ENCODE measurements around the gene DAZAP1. TPM values are rescaled to one million over a fixed set of nuclear protein-coding genes. Genes with fewer than 3 reads are reported as not detected.

The DAZAP1 gene
- 10 to 100 TPM; 30.0 to 45.0 TPM for total RNA-seq
- polyA plus RNA-seq, result 10 to 100 TPM in 1 of 2 donors, 1 to 10 TPM in 1; 5.4 to 29.4 TPM

GRCh38 chr19:1407528-1408299, at the start of gene DAZAP1:
Gene DAZAP1, plus strand, starts transcription at chr19:1407586. Its CDS starts 188 bp downstream, at chr19:1407774.
- no peak for DNase-seq (ENCODE audit: low spot score)
- H3K9me3 ChIP-seq (ENCODE audit: control insufficient read depth in 4 of 4, low read length in 3 of 4), result no peaks in the 10 kb centered on the region
- H3K4me1 ChIP-seq (ENCODE audit: control insufficient read depth in 4 of 4, insufficient read depth in 4 of 4, low read length in 3 of 4), result peaks cover 26 to 48% (median 42%) of the 10 kb centered on the region in 4 donors
- H3K4me3 ChIP-seq (ENCODE audit: low read depth in 1 of 3, low read length in 3 of 3), result peak within 1 kb of the TSS; percentile 70 to 98 (median 87)
- under 1% methylated on average over 121 of the region's 121 CpGs for WGBS
- peak within 1 kb of the TSS; percentile 82 to 89 for H3K9ac ChIP-seq (ENCODE audit: low read depth in 1 of 2, low read length in 2 of 2)
- H3K27ac ChIP-seq (ENCODE audit: low read depth in 1 of 2, low read length in 2 of 2), result peak within 1 kb of the TSS; percentile 83 to 92
- TF ChIP-seq EGR1 (IDR thresholded peaks at IDR 0.05; ENCODE audit: low read depth in 2 of 2) (no peak), YY1 (IDR thresholded peaks at IDR 0.05) (no peak), RAD21 (IDR thresholded peaks at IDR 0.05) (no peak), TAF1 (conservative IDR thresholded peaks at IDR 0.05) (no peak), ZBTB33 (IDR thresholded peaks at IDR 0.05) (no peak), RXRA (IDR thresholded peaks at IDR 0.05) (no peak), MAX (IDR thresholded peaks at IDR 0.05) (no peak), SP1 (IDR thresholded peaks at IDR 0.05) (no peak), NR2F2 (IDR thresholded peaks at IDR 0.05) (no peak), JUND (IDR thresholded peaks at IDR 0.05) (no peak), FOXA1 (IDR thresholded peaks at IDR 0.05) (no peak), ATF3 (IDR thresholded peaks at IDR 0.05) (no peak), CTCF (IDR thresholded peaks at IDR 0.05; ENCODE audit: low read depth, low read length, missing input control) (no peak), GABPA (IDR thresholded peaks at IDR 0.05 in 1 of 2, conservative IDR thresholded peaks at IDR 0.05 in 1 of 2) (no peak), HNF4A (conservative IDR thresholded peaks at IDR 0.05) (no peak), FOXA2 (IDR thresholded peaks at IDR 0.05) (no peak), HNF4G (IDR thresholded peaks at IDR 0.05) (no peak)
- no peaks in the 10 kb centered on the region for H3K27me3 ChIP-seq (ENCODE audit: control insufficient read depth in 4 of 4, insufficient read depth in 4 of 4, low read length in 3 of 4)
- H3K36me3 ChIP-seq (ENCODE audit: control insufficient read depth in 4 of 4, insufficient read depth in 3 of 4, low read depth in 1 of 4, low read length in 3 of 4), result peaks cover 0 to under 1% (median 0%) of the 10 kb centered on the region in 4 donors

- Histone ChIP-seq H3K27ac (ENCODE audit: low read depth in 1 of 2, low read length in 2 of 2) (peak overlapping the region in 1 of 2 donors; percentile 59), H3K4me1 (ENCODE audit: control insufficient read depth in 4 of 4, insufficient read depth in 4 of 4, low read length in 3 of 4) (peaks cover 0 to 33% (median 13%) of the 10 kb centered on the region in 4 donors), H3K9ac (ENCODE audit: low read depth in 1 of 2, low read length in 2 of 2) (no peak overlapping the region), H3K9me3 (ENCODE audit: control insufficient read depth in 4 of 4, low read length in 3 of 4) (no peaks in the 10 kb centered on the region), H3K27me3 (ENCODE audit: control insufficient read depth in 4 of 4, insufficient read depth in 4 of 4, low read length in 3 of 4) (no peaks in the 10 kb centered on the region), H3K4me3 (ENCODE audit: low read depth in 1 of 3, low read length in 3 of 3) (no peak overlapping the region), H3K36me3 (ENCODE audit: control insufficient read depth in 4 of 4, insufficient read depth in 3 of 4, low read depth in 1 of 4, low read length in 3 of 4) (peaks cover 5 to 45% (median 34%) of the 10 kb centered on the region in 4 donors)
- 84% methylated on average over 30 of the region's 30 CpGs for WGBS
- DNase-seq (ENCODE audit: low spot score), result no peak
- TF ChIP-seq SP1 (IDR thresholded peaks at IDR 0.05) (no peak), CTCF (IDR thresholded peaks at IDR 0.05; ENCODE audit: low read depth, low read length, missing input control) (no peak), YY1 (IDR thresholded peaks at IDR 0.05) (no peak), HNF4A (conservative IDR thresholded peaks at IDR 0.05) (no peak), RAD21 (IDR thresholded peaks at IDR 0.05) (no peak), GABPA (IDR thresholded peaks at IDR 0.05 in 1 of 2, conservative IDR thresholded peaks at IDR 0.05 in 1 of 2) (no peak), HNF4G (IDR thresholded peaks at IDR 0.05) (no peak), RXRA (IDR thresholded peaks at IDR 0.05) (no peak), JUND (IDR thresholded peaks at IDR 0.05) (no peak), TAF1 (conservative IDR thresholded peaks at IDR 0.05) (no peak), FOXA1 (IDR thresholded peaks at IDR 0.05) (no peak), FOXA2 (IDR thresholded peaks at IDR 0.05) (no peak), ATF3 (IDR thresholded peaks at IDR 0.05) (no peak), ZBTB33 (IDR thresholded peaks at IDR 0.05) (no peak), NR2F2 (IDR thresholded peaks at IDR 0.05) (no peak)
These were observed 47.1 kb upstream of the DAZAP1 start for GRCh38 chr19:1360126-1360817.
